Esophagus muscularis mucosa (tissue), 3 donors: ENCODE data around the gene MAK.

Source experiments
- CTCF ChIP-seq, 3 experiments: fragments of 200-600 bp in 2 of 3; fragments of 450-650 bp in 1 of 3; sonication (generic) in 2 of 3; IDR thresholded peaks; one replicate each; pipeline ENCODE4 v1.5.1; 2017 to 2019; ENCODE audit warnings: antibody characterized with exemption in 3 of 3, mild to moderate bottlenecking in 2 of 3, moderate library complexity in 1 of 3
- POLR2A ChIP-seq: fragments of 450-650 bp; IDR thresholded peaks from one replicate; pipeline ENCODE4 v1.6.1; 2017; ENCODE audit warnings: antibody characterized with exemption, moderate library complexity, mild to moderate bottlenecking, low read depth
- POLR2AphosphoS5 ChIP-seq, 2 donors: sonication (generic); formaldehyde crosslinking; IDR thresholded peaks; one replicate each; pipeline ENCODE4 v1.6.1; 2017; ENCODE audit warnings: antibody characterized with exemption in 2 of 2

- TF ChIP-seq CTCF (IDR thresholded peaks at IDR 0.05) (no peak), POLR2A (no peak), POLR2AphosphoS5 (IDR thresholded peaks at IDR 0.05) (no peak)
Observed at GRCh38 chr6:10749734-10750133, 88.6 kb downstream of the MAK start.
